ES-I3 (cell line): ENCODE measurements around the gene COQ8A.
A peak's percentile ranks its signal among the peaks of the same experiment; 100 is the strongest.
"Not testable (repeated sequence)": the region's sequence is repeated elsewhere in the genome, so short reads cannot be mapped to it uniquely, and the experiment has no call there.

Experiments used
- H3K36me3 ChIP-seq: 2 replicates; pipeline ENCODE4 v1.6.1; 2013; ENCODE audit warnings: mild to moderate bottlenecking, low read length, control low read depth, moderate library complexity; ENCODE audit not compliant: insufficient read depth
- H3K4me1 ChIP-seq: 2 replicates; pipeline ENCODE4 v1.6.1; 2013; ENCODE audit warnings: mild to moderate bottlenecking, control low read depth, low read length; ENCODE audit not compliant: insufficient read depth
- H3K9ac ChIP-seq: 2 replicates; pipeline ENCODE4 v1.6.1; 2013; ENCODE audit warnings: low read depth, mild to moderate bottlenecking, low read length, moderate library complexity
- H3K9me3 ChIP-seq: 2 replicates; pipeline ENCODE4 v1.6.1; 2013; ENCODE audit warnings: mild to moderate bottlenecking, low read length, moderate library complexity; ENCODE audit not compliant: control insufficient read depth, insufficient read depth

COQ8A gene

DNA sequence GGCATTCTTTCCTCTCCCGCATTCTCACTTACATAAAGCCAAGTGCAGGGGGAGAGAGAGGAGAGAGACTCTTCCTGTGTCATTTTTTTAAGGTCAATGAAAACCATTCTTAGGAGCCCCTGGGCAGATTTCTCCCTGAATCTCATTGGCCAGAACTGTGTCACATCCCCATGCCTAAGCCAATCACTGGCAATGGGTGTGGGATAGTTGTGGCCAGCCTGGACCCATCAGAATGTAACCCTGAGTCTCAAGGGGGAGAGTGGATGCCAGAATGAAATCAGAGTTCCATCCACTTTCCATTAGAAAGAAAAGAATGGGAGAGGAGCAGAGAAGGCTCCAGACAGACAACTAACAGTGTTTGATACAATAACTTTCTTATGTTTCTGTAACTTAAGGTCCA, 31.2 kb upstream of the COQ8A start:
- no peak overlapping the region for H3K9ac ChIP-seq
- no peaks in the 10 kb centered on the region for H3K36me3 ChIP-seq
- no peaks in the 10 kb centered on the region for H3K9me3 ChIP-seq
- no peaks in the 10 kb centered on the region for H3K4me1 ChIP-seq

DNA sequence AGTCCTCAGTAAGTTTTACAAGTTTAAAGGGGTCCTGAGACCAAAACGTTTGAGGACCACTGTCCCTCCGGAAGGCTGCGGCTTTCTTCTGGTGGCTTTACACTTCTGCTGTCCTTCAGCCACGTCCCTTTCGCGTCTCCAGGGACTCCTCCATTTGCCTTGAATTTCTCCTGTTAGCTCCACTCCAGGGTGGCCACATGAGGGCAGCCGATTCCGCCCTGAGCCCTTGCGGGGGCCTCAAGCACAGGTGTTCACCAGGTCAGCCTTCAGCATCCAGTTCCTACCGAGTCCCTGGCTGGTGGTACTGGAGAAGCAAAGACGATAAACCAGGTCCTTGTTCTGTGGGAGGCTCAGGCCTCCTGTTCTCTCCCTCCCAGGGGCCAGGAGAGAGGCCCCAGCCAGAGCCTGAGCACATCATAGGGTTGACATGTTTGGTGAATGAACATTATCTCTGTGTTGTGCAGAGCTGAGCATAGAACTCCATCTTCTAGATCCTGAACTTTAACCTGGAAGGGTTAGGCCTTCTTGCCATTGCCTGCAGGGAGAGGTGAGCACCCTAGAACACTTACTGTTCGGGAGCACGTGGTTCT, 27.4 kb upstream of the COQ8A start:
- H3K9ac ChIP-seq, result no peak overlapping the region
- H3K4me1 ChIP-seq, result no peaks in the 10 kb centered on the region
- no peaks in the 10 kb centered on the region for H3K36me3 ChIP-seq
- H3K9me3 ChIP-seq, result no peaks in the 10 kb centered on the region

DNA sequence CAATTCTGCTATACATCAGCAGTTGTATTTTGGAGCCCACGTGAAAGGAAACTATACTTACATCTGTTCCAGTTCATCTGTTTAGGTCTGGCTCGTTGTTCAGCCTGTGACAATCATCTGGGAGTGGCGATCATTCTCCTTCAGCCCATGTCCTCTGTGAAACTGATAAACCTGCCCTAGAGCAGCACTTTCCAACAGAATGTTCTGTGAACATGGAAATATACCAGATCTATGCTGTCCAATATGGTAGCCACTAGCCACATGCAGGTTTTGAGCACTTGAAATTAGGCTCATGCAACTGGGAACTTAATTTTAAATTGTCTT, 24.5 kb upstream of the COQ8A start:
- Histone ChIP-seq H3K36me3 (no peaks in the 10 kb centered on the region), H3K4me1 (no peaks in the 10 kb centered on the region), H3K9ac (no peak overlapping the region), H3K9me3 (no peaks in the 10 kb centered on the region)

DNA sequence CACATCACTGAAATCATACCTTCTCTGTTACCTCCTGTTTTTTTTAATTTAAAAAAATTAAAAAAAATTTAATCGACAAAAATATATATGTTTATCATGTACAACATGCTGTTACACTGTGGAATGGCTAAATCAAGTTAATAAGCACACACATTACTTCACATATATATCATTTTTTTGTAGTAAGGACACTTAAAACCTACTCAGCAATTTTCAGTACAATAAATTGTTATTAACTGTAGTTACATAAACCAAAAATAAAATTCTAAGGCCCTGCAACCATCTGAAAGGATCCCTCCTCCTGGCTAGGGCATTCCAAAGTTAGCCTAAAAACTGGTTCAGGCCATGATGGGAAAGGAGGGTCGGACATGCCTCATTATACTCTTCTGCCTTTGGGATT, 23.6 kb upstream of the COQ8A start:
- H3K9ac ChIP-seq, result no peak overlapping the region
- no peaks in the 10 kb centered on the region for H3K4me1 ChIP-seq
- H3K9me3 ChIP-seq, result no peaks in the 10 kb centered on the region
- no peaks in the 10 kb centered on the region for H3K36me3 ChIP-seq

DNA sequence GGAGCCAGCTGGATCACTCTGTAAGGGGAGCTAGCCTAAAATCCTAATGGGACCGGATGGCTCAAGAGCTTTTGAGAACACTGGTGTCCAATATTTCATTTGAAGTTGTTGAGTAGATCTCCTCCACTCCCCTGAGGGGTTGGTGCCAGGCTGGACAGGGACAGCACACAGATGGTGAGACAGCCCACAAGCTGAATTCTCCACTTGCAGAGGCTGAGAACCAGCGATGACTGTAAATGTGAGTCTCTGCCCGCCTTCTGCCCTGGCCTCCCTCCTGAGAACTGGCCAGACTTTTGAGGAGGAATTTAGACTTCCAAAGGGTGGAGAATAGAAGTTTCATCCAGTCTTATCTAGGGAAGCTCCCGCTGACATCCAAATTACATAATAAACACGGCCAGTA, 20.5 kb upstream of the COQ8A start:
- Histone ChIP-seq H3K36me3 (no peaks in the 10 kb centered on the region), H3K4me1 (no peaks in the 10 kb centered on the region), H3K9ac (no peak overlapping the region), H3K9me3 (no peaks in the 10 kb centered on the region)

DNA sequence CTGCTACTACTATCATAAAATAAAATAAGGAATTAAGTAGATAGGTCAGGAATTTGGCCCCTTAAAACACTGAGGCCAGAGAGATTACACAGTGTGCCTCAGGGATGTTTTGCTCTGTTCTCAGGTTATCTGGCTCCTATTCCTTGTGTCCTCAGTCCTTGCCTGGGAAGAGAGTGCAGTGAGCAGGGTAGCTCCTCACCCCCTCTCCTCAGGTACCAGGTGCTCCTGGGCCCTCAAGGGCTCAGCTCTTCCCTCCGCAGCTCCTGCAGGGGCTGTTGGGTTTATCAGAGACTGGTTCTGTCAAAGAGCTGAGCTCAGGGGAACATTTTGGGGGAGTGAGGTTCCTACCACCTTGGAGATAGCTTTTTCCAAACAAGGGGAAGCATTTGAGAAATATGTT, 20.1 kb upstream of the COQ8A start:
- no peaks in the 10 kb centered on the region for H3K36me3 ChIP-seq
- H3K9me3 ChIP-seq, result no peaks in the 10 kb centered on the region
- no peaks in the 10 kb centered on the region for H3K4me1 ChIP-seq
- H3K9ac ChIP-seq, result no peak overlapping the region

DNA sequence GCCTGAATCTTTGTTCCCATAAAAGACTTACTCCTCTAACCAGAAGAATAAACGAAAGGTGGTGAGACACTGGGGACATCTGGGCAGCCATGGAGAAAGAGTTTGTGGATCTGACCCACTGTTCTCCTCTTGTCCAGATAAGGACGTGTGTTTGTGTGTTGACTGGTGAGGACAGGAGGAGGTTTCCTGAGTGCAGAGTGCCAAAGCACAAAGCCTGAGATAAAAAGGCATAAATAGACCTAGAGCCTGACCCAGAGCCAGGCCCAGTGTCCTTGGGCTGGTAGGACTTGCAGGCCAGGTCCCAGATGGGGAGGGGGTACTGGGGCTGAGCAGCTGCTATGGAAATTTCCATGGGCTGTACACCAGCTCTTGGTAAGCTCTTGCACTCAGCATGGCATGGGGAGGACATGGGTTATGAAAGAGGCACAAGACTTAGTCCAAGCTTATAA, 19.6 kb upstream of the COQ8A start:
- Histone ChIP-seq H3K9me3 (no peaks in the 10 kb centered on the region), H3K9ac (no peak overlapping the region), H3K36me3 (no peaks in the 10 kb centered on the region), H3K4me1 (no peaks in the 10 kb centered on the region)

DNA sequence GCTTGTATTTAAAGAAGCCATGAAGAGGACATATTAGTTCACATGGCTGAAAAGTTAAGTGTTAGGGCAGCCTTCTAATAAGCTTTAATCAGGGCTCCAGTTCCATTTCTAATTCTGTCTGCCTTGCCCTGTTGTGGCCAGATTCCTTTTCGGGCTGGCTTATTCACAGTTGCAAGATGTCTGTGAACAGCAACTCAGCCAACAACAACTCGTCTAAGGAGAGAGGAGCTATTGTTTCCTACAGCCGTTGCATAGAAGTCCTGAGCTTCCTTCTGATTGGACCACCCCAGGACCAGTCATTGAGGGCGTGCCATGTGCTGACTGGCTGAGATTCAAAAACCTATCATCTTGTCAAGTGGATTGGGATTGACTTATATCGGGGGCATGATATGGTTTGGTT, 18.6 kb upstream of the COQ8A start:
- Histone ChIP-seq H3K9me3 (no peaks in the 10 kb centered on the region), H3K36me3 (no peaks in the 10 kb centered on the region), H3K4me1 (no peaks in the 10 kb centered on the region), H3K9ac (no peak overlapping the region)

DNA sequence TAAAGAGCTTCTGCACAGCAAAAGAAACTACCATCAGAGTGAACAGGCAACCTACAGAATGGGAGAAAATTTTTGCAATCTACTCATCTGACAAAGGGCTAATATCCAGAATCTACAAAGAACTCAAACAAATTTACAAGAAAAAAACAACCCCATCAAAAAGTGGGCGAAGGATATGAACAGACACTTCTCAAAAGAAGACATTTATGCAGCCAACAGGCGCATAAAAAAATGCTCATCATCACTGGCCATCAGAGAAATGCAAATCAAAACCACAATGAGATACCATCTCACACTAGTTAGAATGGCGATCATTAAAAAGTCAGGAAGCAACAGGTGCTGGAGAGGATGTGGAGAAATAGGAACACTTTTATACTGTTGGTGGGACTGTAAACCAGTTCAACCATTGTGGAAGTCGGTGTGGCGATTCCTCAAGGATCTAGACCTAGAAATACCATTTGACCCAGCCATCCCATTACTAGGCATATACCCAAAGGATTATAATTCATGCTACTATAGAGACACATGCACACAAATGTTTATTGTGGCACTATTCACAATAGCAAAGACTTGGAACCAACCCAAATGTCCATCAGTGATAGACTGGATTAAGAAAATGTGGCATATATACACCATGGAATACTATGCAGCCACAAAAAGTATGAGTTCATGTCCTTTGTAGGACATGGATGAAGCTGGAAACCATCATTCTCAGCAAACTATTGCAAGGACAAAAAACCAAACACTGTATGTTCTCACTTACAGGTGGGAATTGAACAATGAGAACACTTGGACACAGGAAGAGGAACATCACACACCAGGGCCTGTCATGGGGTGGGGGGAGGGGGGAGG, 10.6 kb upstream of the COQ8A start:
- H3K9ac ChIP-seq, H3K4me1 ChIP-seq, H3K36me3 ChIP-seq, H3K9me3 ChIP-seq: not testable (repeated sequence)

DNA sequence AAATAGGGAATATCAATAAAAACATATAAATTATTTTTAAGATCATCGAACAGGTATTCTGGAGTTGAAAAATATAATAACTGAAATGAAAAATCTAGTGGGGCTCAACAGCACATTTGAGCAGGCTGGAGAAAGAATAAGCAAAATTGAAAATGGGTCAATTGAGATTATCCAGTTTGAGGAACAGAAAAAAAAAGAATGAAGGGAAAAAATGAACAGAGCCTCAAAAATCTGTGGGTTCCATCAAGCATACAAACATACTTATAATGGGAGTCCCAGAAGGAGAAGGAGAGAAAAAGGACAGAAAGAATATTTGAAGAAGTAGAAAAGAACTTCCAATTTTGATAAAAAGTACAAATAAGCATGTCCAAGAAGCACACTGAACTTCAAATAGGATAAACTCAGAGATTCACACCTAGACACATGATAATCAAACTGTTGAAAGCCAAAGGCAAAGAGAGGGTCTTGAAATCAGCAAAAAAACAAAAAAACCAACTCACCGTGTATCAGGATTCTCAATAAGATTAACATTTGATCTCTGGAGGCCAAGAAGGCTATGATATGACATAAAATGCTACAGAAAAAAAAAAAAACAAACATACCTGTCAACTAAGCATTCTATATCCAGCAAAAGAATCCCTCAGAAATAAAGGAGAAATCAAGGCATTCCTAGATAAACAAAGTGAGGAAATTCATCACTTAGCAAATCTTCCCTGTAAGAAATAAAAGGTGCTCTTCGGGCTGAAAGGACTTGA, 5.4 kb upstream of the COQ8A start:
- H3K9me3 ChIP-seq, result no peaks in the 10 kb centered on the region
- no peaks in the 10 kb centered on the region for H3K36me3 ChIP-seq
- no peak overlapping the region for H3K9ac ChIP-seq
- peaks cover 5% of the 10 kb centered on the region; the same call in 1 of the 2 replicates for H3K4me1 ChIP-seq

DNA sequence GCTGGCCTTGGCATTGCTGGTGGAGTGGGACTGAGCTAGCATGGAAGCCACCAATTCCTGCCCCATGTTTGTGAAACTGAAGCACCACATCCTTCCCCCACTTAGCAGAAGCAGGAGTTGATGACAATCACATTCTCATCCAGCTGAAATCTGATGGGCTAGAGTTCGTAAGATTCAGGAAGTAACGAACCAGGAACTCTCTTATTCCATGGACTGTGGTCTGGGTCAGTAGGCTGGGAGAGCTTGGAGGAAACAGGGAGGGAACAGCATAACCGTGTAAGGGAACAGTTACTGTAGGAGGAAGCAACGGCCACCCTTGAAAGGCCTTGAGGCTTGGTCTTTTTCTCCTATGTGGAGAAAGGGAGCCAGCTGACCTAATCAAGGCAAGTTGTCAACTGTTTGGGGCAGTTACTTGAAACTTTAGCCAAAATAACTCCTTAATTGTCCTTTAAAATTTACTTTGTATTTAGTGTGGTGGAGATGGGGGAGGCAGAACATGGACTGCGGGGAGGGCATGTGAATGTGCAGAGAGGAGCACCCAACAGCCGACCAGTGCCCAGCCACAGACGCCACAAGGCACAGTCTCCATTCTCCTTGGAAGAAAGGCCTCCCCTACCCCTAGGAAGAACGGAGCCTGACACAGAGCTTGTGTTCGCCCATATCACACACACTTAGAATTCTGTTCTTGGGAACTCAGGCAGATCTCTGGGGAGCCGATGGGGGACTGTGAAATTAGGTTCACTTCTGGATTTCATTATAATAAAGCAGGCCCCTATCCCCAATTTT, 2.0 kb upstream of the COQ8A start:
- Histone ChIP-seq H3K4me1 (peaks cover 9% of the 10 kb centered on the region), H3K36me3 (no peaks in the 10 kb centered on the region), H3K9ac (peak overlapping the region; percentile 89; the same call in 1 of the 2 replicates), H3K9me3 (no peaks in the 10 kb centered on the region)

DNA sequence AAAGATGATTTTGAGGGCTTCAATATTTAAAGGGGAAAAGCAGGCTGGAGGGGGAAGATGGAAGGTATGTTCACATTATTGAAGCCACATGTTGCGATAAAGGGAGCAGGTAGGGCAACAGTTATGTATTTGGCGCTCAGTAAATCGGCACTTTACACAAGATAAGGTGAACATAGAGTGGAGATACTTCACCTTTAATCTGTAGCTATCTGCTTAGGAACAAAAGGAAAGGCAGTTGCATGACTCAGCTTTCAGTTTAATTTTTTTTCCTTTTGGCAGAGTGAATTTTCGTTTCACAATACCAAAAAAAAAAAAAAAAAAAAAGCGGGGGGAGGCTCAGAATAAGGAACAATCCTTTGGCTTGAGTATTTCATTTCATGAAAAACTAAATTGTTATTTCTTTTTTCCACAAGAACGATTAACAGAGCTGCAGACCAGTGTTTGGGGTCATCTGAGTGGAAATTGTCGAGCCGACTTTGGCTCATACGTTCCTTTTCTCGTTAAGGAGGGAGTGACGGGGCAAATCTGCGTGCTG, 1.1 kb upstream of the COQ8A start:
- Histone ChIP-seq H3K9ac (peak overlapping the region; percentile 89), H3K4me1 (peaks cover 9% of the 10 kb centered on the region), H3K9me3 (no peaks in the 10 kb centered on the region), H3K36me3 (no peaks in the 10 kb centered on the region)

DNA sequence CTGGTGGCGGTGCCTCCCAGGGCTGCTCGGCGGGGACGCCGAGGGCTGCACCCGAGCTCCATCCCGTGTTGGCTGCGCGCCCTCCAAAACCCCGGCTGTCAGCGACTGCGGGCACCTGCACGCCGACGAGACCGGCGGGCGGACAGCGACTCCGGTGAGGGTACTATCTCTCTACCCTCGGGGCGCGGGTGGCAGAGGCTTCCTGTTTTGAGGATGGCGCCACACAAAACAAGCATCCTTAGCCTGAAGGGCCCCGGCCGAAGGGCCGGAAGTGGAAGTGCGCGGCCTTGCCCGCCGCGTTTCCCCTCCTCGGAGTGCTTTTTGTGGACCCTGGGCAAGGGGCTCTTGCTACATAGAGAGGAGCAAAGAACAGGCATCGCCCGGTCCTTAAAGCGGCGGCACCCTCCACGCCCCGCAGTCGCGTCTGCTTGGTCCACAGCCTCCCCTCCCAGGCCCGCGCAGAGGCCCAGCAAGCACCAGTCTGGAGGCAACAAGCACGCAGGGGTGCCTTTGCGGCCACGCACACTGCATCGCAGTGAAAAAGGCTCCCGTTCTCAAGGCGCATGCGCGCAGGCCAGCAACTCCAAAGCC, 561 bp upstream of the COQ8A start:
- Histone ChIP-seq H3K4me1 (peaks cover 9% of the 10 kb centered on the region), H3K9me3 (no peaks in the 10 kb centered on the region), H3K36me3 (no peaks in the 10 kb centered on the region), H3K9ac (peak overlapping the region; percentile 89)

DNA sequence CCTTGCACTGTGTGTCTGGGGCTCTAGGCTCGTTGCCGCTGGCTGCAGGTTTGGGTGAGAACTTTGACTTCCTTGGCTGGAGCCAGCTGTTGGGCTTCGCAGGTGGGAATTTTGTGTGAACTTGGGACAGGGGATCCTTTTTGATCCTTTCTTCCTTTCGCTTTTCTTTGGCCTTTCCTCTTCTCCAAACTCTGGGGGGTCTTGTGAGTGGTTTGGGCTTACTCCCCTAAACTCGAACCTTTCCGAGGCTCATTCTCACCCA, 643 bp downstream of the COQ8A start:
- Histone ChIP-seq H3K9ac (peak overlapping the region; percentile 68), H3K4me1 (peaks cover 17% of the 10 kb centered on the region), H3K36me3 (no peaks in the 10 kb centered on the region), H3K9me3 (no peaks in the 10 kb centered on the region)
